Neural cell (in vitro differentiated cells): ENCODE measurements around the gene POLRMT. TPM values are rescaled to one million over a fixed set of nuclear protein-coding genes. Genes with fewer than 3 reads are reported as not detected.

Experiments used
- H2AFZ ChIP-seq: fragments of 200-600, 300-800 bp; sonication (generic), shearing (Covaris generic); 2 replicates; pipeline ENCODE4 v1.6.0; 2014; ENCODE audit warnings: low read depth, mild to moderate bottlenecking, antibody characterized with exemption, low read length, moderate library complexity
- H3F3A ChIP-seq: fragments of 200-600 bp; shearing (Covaris generic); 2 replicates; pipeline ENCODE4 v1.6.1; 2016; ENCODE audit warnings: mild to moderate bottlenecking, moderate library complexity, mixed read lengths, antibody characterized with exemption, low read length; ENCODE audit not compliant: insufficient read depth, poor library complexity, severe bottlenecking
- H3K27ac ChIP-seq: fragments of 200-600, 300-800 bp; sonication (generic), shearing (Covaris generic); 2 replicates; pipeline ENCODE4 v1.5.1; 2014; ENCODE audit warnings: mild to moderate bottlenecking, low read length, moderate library complexity
- H3K27me3 ChIP-seq: fragments of 300-800, 200-600 bp; sonication (generic), shearing (Covaris generic); 2 replicates; pipeline ENCODE4 v1.6.0; 2014; ENCODE audit warnings: mild to moderate bottlenecking, low read depth, low read length, moderate library complexity; ENCODE audit not compliant: insufficient read depth
- H3K36me3 ChIP-seq: fragments of 300-800, 200-600 bp; sonication (generic), shearing (Covaris generic); 2 replicates; pipeline ENCODE4 v1.5.1; 2014; ENCODE audit warnings: mild to moderate bottlenecking, antibody characterized with exemption, low read length, moderate library complexity; ENCODE audit not compliant: insufficient read depth
- H3K4me2 ChIP-seq: fragments of 300-800, 200-600 bp; sonication (generic), shearing (Covaris generic); 2 replicates; pipeline ENCODE4 v1.6.0; 2014; ENCODE audit warnings: mild to moderate bottlenecking, low read length
- H3K4me3 ChIP-seq: fragments of 300-800, 200-600 bp; sonication (generic), shearing (Covaris generic); 2 replicates; pipeline ENCODE4 v1.5.1; 2014; ENCODE audit warnings: mild to moderate bottlenecking, low read length, moderate library complexity
- H3K79me2 ChIP-seq: fragments of 200-600 bp; shearing (Covaris generic); replicated peaks from 2 replicates; pipeline ENCODE4 v1.6.0; 2014; ENCODE audit warnings: mild to moderate bottlenecking, low read length, moderate library complexity; ENCODE audit not compliant: insufficient read depth
- H3K9ac ChIP-seq: fragments of 300-800, 200-600 bp; sonication (generic), shearing (Covaris generic); 2 replicates; pipeline ENCODE4 v1.6.1; 2016; ENCODE audit warnings: mild to moderate bottlenecking, low read length, mixed read lengths
- H3K9me2 ChIP-seq: fragments of 200-600 bp; shearing (Covaris generic); 2 replicates; pipeline ENCODE4 v1.6.1; 2016; ENCODE audit warnings: mild to moderate bottlenecking, low read length, mixed read lengths; ENCODE audit not compliant: insufficient read depth
- H3K9me3 ChIP-seq: fragments of 200-600, 300-800 bp; sonication (generic), shearing (Covaris generic); 2 replicates; pipeline ENCODE4 v1.6.1; 2016; ENCODE audit warnings: mild to moderate bottlenecking, mixed run types, low read length, moderate library complexity, mixed read lengths
- H4K20me1 ChIP-seq: fragments of 200-600 bp; shearing (Covaris generic); 2 replicates; pipeline ENCODE4 v1.6.1; 2016; ENCODE audit warnings: mild to moderate bottlenecking, mixed run types; ENCODE audit not compliant: insufficient read depth
- CTCF ChIP-seq: fragments of 450-650 bp; IDR thresholded peaks from 2 replicates; pipeline ENCODE4 v1.5.1; 2014; ENCODE audit warnings: antibody characterized with exemption, mild to moderate bottlenecking, moderate library complexity; ENCODE audit not compliant: poor library complexity, severe bottlenecking
- EP300 ChIP-seq: fragments of 450-650 bp; conservative IDR thresholded peaks from 2 replicates; pipeline ENCODE4 v1.6.1; 2014; ENCODE audit warnings: antibody characterized with exemption, mild to moderate bottlenecking, moderate library complexity; ENCODE audit not compliant: poor library complexity, severe bottlenecking
- EZH2 ChIP-seq: fragments of 200-600, 300-800 bp; shearing (Covaris generic), sonication (generic); IDR thresholded peaks from 2 replicates; pipeline ENCODE4 v1.6.1; 2014; ENCODE audit warnings: antibody characterized with exemption, low read length, borderline replicate concordance, mild to moderate bottlenecking; ENCODE audit not compliant: insufficient read depth, poor library complexity, severe bottlenecking
- MXI1 ChIP-seq: fragments of 450-650 bp; conservative IDR thresholded peaks from 2 replicates; pipeline ENCODE4 v1.6.1; 2014; ENCODE audit warnings: antibody characterized with exemption, mild to moderate bottlenecking; ENCODE audit not compliant: poor library complexity, severe bottlenecking
- POLR2AphosphoS5 ChIP-seq: IDR thresholded peaks from 2 replicates; pipeline ENCODE4 v1.6.1; 2012
- RAD21 ChIP-seq: fragments of 450-650 bp; conservative IDR thresholded peaks from 2 replicates; pipeline ENCODE4 v1.6.1; 2014; ENCODE audit warnings: antibody characterized with exemption, mild to moderate bottlenecking, moderate library complexity
- REST ChIP-seq: IDR thresholded peaks from 2 replicates; pipeline ENCODE4 v1.6.1; 2012; ENCODE audit warnings: borderline replicate concordance
- SMC3 ChIP-seq: fragments of 450-650 bp; conservative IDR thresholded peaks from 2 replicates; pipeline ENCODE4 v1.6.1; 2014; ENCODE audit warnings: antibody characterized with exemption, mild to moderate bottlenecking, moderate library complexity; ENCODE audit not compliant: poor library complexity
- TAF1 ChIP-seq: IDR thresholded peaks from 2 replicates; pipeline ENCODE4 v1.6.1; 2012; ENCODE audit warnings: low read depth
- polyA plus RNA-seq: library from polyadenylated mRNA; depleted of rRNA; stranded (reverse); fragments of >200 nt; gene quantifications from 2 replicates; pipeline ENCODE4 v1.2.3, GENCODE V29; 2014

POLRMT gene
- polyA plus RNA-seq, 1 donor from 2014 or later = 28.3 TPM

GRCh38 chr19:581399-582111 lies 51.8 kb downstream of the POLRMT start:
- Histone ChIP-seq H4K20me1 (no peaks in the 10 kb centered on the region), H3K9me3 (no peaks in the 10 kb centered on the region), H3K4me3 (no peak overlapping the region), H3K79me2 (peaks cover 17% of the 10 kb centered on the region), H2AFZ (no peak overlapping the region), H3K27ac (no peak overlapping the region), H3K36me3 (peaks cover 6% of the 10 kb centered on the region), H3K4me2 (no peak overlapping the region), H3K27me3 (no peaks in the 10 kb centered on the region), H3K9me2 (no peaks in the 10 kb centered on the region), H3K9ac (no peak overlapping the region), H3F3A (no peaks in the 10 kb centered on the region)
- TF ChIP-seq SMC3 = no peak
- no peak for TF ChIP-seq TAF1
- TF ChIP-seq POLR2AphosphoS5 = no peak
- no peak for TF ChIP-seq CTCF
- TF ChIP-seq MXI1 = no peak
- no peak for TF ChIP-seq REST
- TF ChIP-seq EZH2 = no peak
- no peak for TF ChIP-seq EP300
- no peak for TF ChIP-seq RAD21

- Histone ChIP-seq H4K20me1 (peaks cover 4% of the 10 kb centered on the region), H3K9me2 (no peaks in the 10 kb centered on the region), H3K27me3 (no peaks in the 10 kb centered on the region), H3K4me2 (no peak overlapping the region), H2AFZ (no peak overlapping the region), H3K79me2 (peaks cover 26% of the 10 kb centered on the region), H3K4me3 (no peak overlapping the region), H3K36me3 (peaks cover 6% of the 10 kb centered on the region), H3K9me3 (no peaks in the 10 kb centered on the region), H3K9ac (no peak overlapping the region), H3F3A (no peaks in the 10 kb centered on the region), H3K27ac (no peak overlapping the region)
- TF ChIP-seq REST = no peak
- TF ChIP-seq MXI1 = no peak
- TF ChIP-seq RAD21 = no peak
Observed at GRCh38 chr19:580274-580835, 53.0 kb downstream of the POLRMT start.
